Gastroesophageal sphincter (tissue), 4 donors: ENCODE data around the gene TLR10. TPM values are rescaled to one million over a fixed set of nuclear protein-coding genes. Genes with fewer than 3 reads are reported as not detected.

Source experiments
- ATAC-seq: fragments of 150-250 bp; one replicate; pipeline ENCODE4 v1.9.1; 2016; ENCODE audit warnings: mild to moderate bottlenecking, moderate library complexity
- H3K27ac ChIP-seq, 4 donors: fragments of 200-600 bp; sonication (generic) in 3 of 4; 1 replicate in 3 of 4; 2 replicates in 1 of 4; pipeline ENCODE4 v1.5.1; 2016 to 2019
- H3K27me3 ChIP-seq: fragments of 200-600 bp; sonication (generic); one replicate; pipeline ENCODE4 v1.5.1; 2019
- H3K36me3 ChIP-seq, 2 donors: fragments of 200-600 bp; sonication (generic); one replicate each; pipeline ENCODE4 v1.5.1; 2019; ENCODE audit warnings: control low read depth in 1 of 2
- H3K4me1 ChIP-seq, 3 donors: fragments of 200-600 bp; sonication (generic); 1 replicate in 2 of 3; 2 replicates in 1 of 3; pipeline ENCODE4 v1.5.1; 2016 to 2019; ENCODE audit warnings: control low read depth in 2 of 3
- H3K4me3 ChIP-seq, 2 donors: fragments of 200-600 bp; sonication (generic); one replicate each; pipeline ENCODE4 v1.5.1; 2019; ENCODE audit warnings: mild to moderate bottlenecking in 1 of 2, moderate library complexity in 1 of 2
- H3K9me3 ChIP-seq, 3 donors: fragments of 200-600 bp; sonication (generic); one replicate each; pipeline ENCODE4 v1.5.1; 2017 to 2019; ENCODE audit warnings: control low read depth in 2 of 3
- EP300 ChIP-seq: sonication (generic); formaldehyde crosslinking; IDR thresholded peaks from one replicate; pipeline ENCODE4 v1.6.1; 2017; ENCODE audit warnings: antibody characterized with exemption, mild to moderate bottlenecking
- POLR2A ChIP-seq, 2 donors: fragments of 450-650 bp; IDR thresholded peaks; one replicate each; pipeline ENCODE4 v1.6.1; 2017; ENCODE audit warnings: antibody characterized with exemption in 2 of 2, mild to moderate bottlenecking in 2 of 2, moderate library complexity in 1 of 2
- POLR2AphosphoS5 ChIP-seq: sonication (generic); formaldehyde crosslinking; IDR thresholded peaks from one replicate; pipeline ENCODE4 v1.6.1; 2017; ENCODE audit warnings: antibody characterized with exemption
- WGBS, 2 donors: methylation state at CpG; one replicate each; pipeline ENCODE4 v1.1.5; 2018; ENCODE audit warnings: low coverage in 1 of 2; 5-methylcytosine and 5-hydroxymethylcytosine counted together
- total RNA-seq, 4 donors: library from RNA; depleted of rRNA; stranded (reverse); fragments of >200 nt; gene quantifications; one replicate each; pipeline ENCODE4 v1.1.0, GENCODE V29; 2016
- TF ChIP-seq, protein P1 (sequence below), 4 experiments: fragments of 200-600 bp in 2 of 4; fragments of 450-650 bp in 2 of 4; sonication (generic) in 1 of 4; IDR thresholded peaks; one replicate each; pipeline ENCODE4 v1.5.1; 2017 to 2019; ENCODE audit warnings: antibody characterized with exemption in 4 of 4, mild to moderate bottlenecking in 2 of 4, moderate library complexity in 2 of 4

The TLR10 gene
- total RNA-seq, 4 donors from 2014 or later = 0.27 TPM; not detected in 3

DNA sequence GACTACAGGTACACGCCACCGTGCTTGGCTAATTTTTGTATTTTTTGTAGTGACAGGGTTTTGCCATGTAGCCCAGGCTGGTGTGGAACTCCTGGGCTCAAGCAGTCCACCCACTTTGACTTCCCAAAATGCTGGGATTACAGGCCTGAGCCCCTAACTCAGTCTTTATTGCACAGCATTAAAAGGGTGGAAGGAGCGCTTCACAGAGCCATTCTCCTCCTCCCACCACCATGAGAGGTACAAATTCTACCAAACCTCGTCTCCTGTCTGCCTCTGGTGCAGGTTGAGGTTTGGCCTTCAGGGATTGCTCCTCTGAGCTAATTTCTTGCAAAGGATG is 52.3 kb downstream of the TLR10 start:
- H3K4me1 ChIP-seq = peaks cover 0 to 9% (median 0%) of the 10 kb centered on the region in 3 donors
- no peaks in the 10 kb centered on the region for H3K27me3 ChIP-seq
- H3K4me3 ChIP-seq = no peak overlapping the region
- H3K9me3 ChIP-seq = no peaks in the 10 kb centered on the region
- H3K36me3 ChIP-seq = no peaks in the 10 kb centered on the region
- 69 to 93% methylated on average over 2 to 3 of the region's 4 CpGs for WGBS, 2 donors
- TF ChIP-seq, protein P1, sequence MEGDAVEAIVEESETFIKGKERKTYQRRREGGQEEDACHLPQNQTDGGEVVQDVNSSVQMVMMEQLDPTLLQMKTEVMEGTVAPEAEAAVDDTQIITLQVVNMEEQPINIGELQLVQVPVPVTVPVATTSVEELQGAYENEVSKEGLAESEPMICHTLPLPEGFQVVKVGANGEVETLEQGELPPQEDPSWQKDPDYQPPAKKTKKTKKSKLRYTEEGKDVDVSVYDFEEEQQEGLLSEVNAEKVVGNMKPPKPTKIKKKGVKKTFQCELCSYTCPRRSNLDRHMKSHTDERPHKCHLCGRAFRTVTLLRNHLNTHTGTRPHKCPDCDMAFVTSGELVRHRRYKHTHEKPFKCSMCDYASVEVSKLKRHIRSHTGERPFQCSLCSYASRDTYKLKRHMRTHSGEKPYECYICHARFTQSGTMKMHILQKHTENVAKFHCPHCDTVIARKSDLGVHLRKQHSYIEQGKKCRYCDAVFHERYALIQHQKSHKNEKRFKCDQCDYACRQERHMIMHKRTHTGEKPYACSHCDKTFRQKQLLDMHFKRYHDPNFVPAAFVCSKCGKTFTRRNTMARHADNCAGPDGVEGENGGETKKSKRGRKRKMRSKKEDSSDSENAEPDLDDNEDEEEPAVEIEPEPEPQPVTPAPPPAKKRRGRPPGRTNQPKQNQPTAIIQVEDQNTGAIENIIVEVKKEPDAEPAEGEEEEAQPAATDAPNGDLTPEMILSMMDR (IDR thresholded peaks at IDR 0.05) = no peak
- TF ChIP-seq POLR2A (IDR thresholded peaks at IDR 0.05) (no peak), EP300 (no peak), POLR2AphosphoS5 (no peak)
- no peak overlapping the region for H3K27ac ChIP-seq
- ATAC-seq = no peak

DNA sequence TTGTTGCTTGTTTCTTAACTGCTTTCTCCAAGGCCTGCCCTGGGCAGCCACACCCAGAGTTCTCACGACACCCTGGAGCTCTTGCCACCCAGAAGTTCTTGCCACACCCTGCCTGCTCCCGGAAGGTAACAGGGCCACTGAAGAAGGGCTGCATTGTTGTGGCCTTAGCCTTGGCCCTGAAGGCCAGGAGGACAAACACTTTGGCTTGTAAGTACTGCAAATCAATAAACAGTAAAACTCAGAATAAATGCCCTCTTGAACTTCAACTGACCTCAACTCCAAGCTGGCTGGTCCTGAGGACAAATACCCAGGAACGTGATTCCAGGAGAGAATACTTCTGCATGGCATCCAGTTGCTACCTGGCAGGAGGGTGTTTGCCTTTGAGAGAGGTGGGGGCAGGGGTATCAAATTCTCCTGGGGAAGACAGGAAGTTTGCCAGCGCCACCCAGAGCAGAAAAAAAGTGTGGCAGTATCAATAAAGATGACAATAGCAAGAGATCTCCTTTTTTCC is 54.1 kb downstream of the TLR10 start:
- H3K36me3 ChIP-seq = no peaks in the 10 kb centered on the region
- no peak overlapping the region for H3K27ac ChIP-seq
- H3K4me3 ChIP-seq = no peak overlapping the region
- H3K27me3 ChIP-seq = no peaks in the 10 kb centered on the region
- TF ChIP-seq POLR2A (IDR thresholded peaks at IDR 0.05) = no peak
- no peak for TF ChIP-seq EP300
- TF ChIP-seq, protein P1 (IDR thresholded peaks at IDR 0.05) = no peak
- TF ChIP-seq POLR2AphosphoS5 = no peak
- WGBS, 2 donors = 71 to 100% methylated on average over 1 to 2 of the region's 4 CpGs
- ATAC-seq = no peak
- peaks cover 0 to 9% (median 0%) of the 10 kb centered on the region in 3 donors for H3K4me1 ChIP-seq
- H3K9me3 ChIP-seq = no peaks in the 10 kb centered on the region

DNA sequence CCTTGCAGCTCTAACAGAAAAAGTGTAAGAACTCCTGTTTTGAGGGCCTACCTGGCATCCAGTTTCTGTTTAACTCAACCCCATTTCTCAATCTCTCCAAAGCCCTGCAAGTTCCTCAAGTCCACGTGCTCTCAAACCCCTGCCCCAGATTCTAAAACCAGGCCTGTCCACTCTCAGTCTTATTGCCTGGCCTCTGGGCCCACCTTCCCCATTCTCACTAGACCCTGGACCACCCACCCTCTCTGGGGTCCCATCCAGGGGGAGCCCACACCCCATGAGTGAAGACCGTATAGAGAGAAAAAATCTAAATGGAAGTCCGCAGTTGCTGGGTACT is 58.3 kb downstream of the TLR10 start:
- WGBS, 2 donors = 93% methylated on average over 2 of the region's 3 CpGs; no CpG with 5 or more reads in 1 of the 2 donors
- ATAC-seq = no peak
- TF ChIP-seq POLR2A (IDR thresholded peaks at IDR 0.05) (no peak), EP300 (no peak), POLR2AphosphoS5 (no peak)
- TF ChIP-seq, protein P1 (IDR thresholded peaks at IDR 0.05) = no peak
- Histone ChIP-seq H3K27ac (no peak overlapping the region), H3K4me1 (no peaks in the 10 kb centered on the region), H3K27me3 (no peaks in the 10 kb centered on the region), H3K4me3 (no peak overlapping the region), H3K9me3 (no peaks in the 10 kb centered on the region), H3K36me3 (no peaks in the 10 kb centered on the region)

DNA sequence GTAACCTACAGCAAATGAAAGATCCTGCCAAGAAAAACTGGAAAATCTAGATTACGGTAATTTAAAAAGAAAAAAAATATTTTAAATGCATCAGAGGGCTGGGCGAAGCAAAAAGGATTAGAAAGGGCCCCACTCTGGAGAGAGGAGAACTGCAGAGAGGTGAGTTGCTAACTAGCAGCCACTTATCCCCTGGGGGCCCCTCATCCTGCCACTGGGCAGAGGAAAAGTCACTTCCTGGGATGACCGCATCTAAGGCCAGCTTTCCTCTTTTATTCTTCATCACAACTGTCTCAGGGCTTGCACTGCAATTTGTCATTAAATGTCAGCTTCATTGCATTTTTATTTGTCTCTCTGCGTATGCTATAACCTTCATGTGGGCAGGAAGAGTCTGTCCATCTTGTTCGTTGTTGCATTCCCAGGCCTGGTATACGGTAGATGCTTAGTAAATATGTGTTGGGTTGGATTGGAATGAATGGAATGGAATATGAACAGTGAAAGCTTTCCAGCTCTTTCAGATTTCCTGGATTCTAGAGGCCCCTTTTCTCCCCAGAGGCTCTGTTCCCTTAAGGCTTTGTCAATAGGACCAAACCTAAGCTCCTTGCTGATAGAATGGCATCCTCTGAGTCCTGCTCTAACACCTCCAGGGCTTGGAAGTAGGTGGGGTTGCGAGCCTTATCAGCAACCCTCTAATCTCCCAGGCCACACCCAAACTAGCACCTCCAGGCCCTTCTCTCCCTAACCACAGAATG is 58.9 kb downstream of the TLR10 start:
- Histone ChIP-seq H3K36me3 (no peaks in the 10 kb centered on the region), H3K4me1 (no peaks in the 10 kb centered on the region), H3K4me3 (no peak overlapping the region), H3K9me3 (no peaks in the 10 kb centered on the region), H3K27ac (no peak overlapping the region), H3K27me3 (no peaks in the 10 kb centered on the region)
- WGBS, 2 donors = 83 to 88% methylated on average over 6 to 7 of the region's 7 CpGs
- no peak for ATAC-seq
- TF ChIP-seq POLR2AphosphoS5 = no peak
- TF ChIP-seq, protein P1 (IDR thresholded peaks at IDR 0.05) = no peak
- no peak for TF ChIP-seq EP300

DNA sequence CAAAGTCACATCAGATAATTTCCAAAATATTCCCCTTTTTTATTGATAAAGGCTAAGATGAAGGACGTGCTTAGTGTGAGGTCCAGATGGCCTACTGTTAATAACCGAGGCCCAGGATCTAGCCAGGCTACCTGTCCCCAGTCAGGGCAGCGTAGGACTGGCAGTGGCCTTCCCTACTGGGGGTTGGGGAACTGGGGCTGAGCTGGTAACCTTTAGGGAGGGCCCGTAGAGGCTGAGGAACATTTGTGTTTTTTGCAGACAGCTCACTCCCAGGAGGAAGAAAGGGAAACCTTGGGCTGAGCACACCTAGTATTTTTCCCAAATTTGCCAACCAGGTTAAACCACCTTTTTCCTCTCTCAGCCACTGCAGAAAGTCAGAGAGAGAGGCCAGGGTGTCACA is 59.7 kb downstream of the TLR10 start:
- Histone ChIP-seq H3K9me3 (no peaks in the 10 kb centered on the region), H3K27me3 (no peaks in the 10 kb centered on the region), H3K4me3 (no peak overlapping the region), H3K36me3 (no peaks in the 10 kb centered on the region), H3K27ac (no peak overlapping the region), H3K4me1 (no peaks in the 10 kb centered on the region)
- 83% methylated on average over 1 to 2 of the region's 4 CpGs for WGBS, 2 donors
- ATAC-seq = no peak
- no peak for TF ChIP-seq POLR2A (IDR thresholded peaks at IDR 0.05)
- TF ChIP-seq, protein P1 (IDR thresholded peaks at IDR 0.05) = no peak
